GM12878 (cell line): ENCODE results near the gene BOD1L2.

Experiments used
- EP300 ChIP-seq, 2 experiments: fragments of 150-350 bp in 1 of 2; IDR thresholded peaks; 2 replicates each; pipeline ENCODE4 v1.6.1; 2011 to 2012; ENCODE audit warnings: low read depth in 2 of 2, low read length in 2 of 2, borderline replicate concordance in 1 of 2, improper control_type of control experiment in 1 of 2, inconsistent platforms in 1 of 2; ENCODE audit not compliant: control insufficient read depth in 1 of 2
- NRF1 ChIP-seq: conservative IDR thresholded peaks from 2 replicates; pipeline ENCODE4 v1.6.1; 2011; ENCODE audit warnings: mild to moderate bottlenecking, low read depth, low read length, improper control_type of control experiment
- POLR2A ChIP-seq: IDR thresholded peaks from 2 replicates; pipeline ENCODE4 v1.6.1; 2011; ENCODE audit warnings: low read depth, mild to moderate bottlenecking, low read length
- TF ChIP-seq, protein P1 (sequence below): fragments of 450-650 bp; IDR thresholded peaks from 2 replicates; pipeline ENCODE4 v1.6.1; 2017; ENCODE audit warnings: mild to moderate bottlenecking
- TF ChIP-seq, protein P2 (sequence below): IDR thresholded peaks from 2 replicates; pipeline ENCODE4 v1.6.1; 2012; ENCODE audit warnings: mild to moderate bottlenecking, low read depth, low read length
- TF ChIP-seq, protein P3 (sequence below): IDR thresholded peaks from 2 replicates; pipeline ENCODE4 v1.6.1; 2011; ENCODE audit warnings: borderline replicate concordance, low read depth, mild to moderate bottlenecking, moderate library complexity, mixed read lengths, low read length; ENCODE audit not compliant: insufficient read depth; ENCODE audit errors: extremely low read length
- TF ChIP-seq, protein P4 (sequence below), 3 experiments: IDR thresholded peaks in 2 of 3; conservative IDR thresholded peaks in 1 of 3; 2 replicates each; pipeline ENCODE4 v1.5.1; 2011; ENCODE audit warnings: low read depth in 3 of 3, low read length in 3 of 3, mild to moderate bottlenecking in 3 of 3, control low read depth in 2 of 3, moderate library complexity in 2 of 3, inconsistent platforms in 1 of 3, mixed read lengths in 1 of 3; ENCODE audit not compliant: control insufficient read depth in 2 of 3, insufficient read depth in 1 of 3; ENCODE audit errors: extremely low read depth in 1 of 3
- TF ChIP-seq, protein P5 (sequence below): fragments of 450-650 bp; conservative IDR thresholded peaks from 2 replicates; pipeline ENCODE4 v1.6.1; 2017; ENCODE audit warnings: mild to moderate bottlenecking, moderate library complexity

DNA sequence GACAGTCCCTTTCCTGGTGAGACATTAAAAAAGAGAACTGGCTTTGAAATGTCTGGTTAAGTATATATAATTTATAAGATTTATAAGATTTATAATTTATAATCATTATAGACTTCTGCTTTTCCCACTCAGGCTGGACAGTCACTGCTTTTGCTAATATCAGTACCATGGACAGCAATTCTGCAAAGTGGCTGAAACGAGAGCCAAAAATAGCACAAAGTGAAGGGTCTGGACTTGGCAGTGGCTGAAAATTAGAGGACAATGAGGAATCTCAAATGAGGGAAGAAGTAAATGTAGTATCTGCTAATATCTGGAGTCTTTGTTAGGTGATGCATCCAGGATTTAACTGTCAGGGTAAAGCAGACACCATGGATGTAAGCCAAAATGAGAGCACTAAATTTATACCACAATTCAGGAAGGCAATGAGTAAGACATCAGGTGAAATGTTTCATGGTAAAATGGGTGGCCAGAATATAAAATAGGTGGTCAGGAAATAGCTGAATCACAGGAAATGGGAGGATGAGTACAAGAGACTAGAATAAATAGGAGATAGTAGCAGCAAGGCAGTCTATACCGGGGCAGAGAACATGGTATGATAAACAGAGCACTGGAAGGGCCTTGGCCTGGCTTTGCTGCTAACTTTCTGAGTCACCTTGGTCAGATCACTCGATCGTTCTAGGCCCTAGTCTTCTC, 39.6 kb upstream of the BOD1L2 start:
- TF ChIP-seq, protein P1, sequence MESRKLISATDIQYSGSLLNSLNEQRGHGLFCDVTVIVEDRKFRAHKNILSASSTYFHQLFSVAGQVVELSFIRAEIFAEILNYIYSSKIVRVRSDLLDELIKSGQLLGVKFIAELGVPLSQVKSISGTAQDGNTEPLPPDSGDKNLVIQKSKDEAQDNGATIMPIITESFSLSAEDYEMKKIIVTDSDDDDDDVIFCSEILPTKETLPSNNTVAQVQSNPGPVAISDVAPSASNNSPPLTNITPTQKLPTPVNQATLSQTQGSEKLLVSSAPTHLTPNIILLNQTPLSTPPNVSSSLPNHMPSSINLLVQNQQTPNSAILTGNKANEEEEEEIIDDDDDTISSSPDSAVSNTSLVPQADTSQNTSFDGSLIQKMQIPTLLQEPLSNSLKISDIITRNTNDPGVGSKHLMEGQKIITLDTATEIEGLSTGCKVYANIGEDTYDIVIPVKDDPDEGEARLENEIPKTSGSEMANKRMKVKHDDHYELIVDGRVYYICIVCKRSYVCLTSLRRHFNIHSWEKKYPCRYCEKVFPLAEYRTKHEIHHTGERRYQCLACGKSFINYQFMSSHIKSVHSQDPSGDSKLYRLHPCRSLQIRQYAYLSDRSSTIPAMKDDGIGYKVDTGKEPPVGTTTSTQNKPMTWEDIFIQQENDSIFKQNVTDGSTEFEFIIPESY, result no peak
- TF ChIP-seq, protein P2, sequence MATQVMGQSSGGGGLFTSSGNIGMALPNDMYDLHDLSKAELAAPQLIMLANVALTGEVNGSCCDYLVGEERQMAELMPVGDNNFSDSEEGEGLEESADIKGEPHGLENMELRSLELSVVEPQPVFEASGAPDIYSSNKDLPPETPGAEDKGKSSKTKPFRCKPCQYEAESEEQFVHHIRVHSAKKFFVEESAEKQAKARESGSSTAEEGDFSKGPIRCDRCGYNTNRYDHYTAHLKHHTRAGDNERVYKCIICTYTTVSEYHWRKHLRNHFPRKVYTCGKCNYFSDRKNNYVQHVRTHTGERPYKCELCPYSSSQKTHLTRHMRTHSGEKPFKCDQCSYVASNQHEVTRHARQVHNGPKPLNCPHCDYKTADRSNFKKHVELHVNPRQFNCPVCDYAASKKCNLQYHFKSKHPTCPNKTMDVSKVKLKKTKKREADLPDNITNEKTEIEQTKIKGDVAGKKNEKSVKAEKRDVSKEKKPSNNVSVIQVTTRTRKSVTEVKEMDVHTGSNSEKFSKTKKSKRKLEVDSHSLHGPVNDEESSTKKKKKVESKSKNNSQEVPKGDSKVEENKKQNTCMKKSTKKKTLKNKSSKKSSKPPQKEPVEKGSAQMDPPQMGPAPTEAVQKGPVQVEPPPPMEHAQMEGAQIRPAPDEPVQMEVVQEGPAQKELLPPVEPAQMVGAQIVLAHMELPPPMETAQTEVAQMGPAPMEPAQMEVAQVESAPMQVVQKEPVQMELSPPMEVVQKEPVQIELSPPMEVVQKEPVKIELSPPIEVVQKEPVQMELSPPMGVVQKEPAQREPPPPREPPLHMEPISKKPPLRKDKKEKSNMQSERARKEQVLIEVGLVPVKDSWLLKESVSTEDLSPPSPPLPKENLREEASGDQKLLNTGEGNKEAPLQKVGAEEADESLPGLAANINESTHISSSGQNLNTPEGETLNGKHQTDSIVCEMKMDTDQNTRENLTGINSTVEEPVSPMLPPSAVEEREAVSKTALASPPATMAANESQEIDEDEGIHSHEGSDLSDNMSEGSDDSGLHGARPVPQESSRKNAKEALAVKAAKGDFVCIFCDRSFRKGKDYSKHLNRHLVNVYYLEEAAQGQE, result peak; percentile 95
- TF ChIP-seq NRF1, result no peak
- TF ChIP-seq, protein P3, sequence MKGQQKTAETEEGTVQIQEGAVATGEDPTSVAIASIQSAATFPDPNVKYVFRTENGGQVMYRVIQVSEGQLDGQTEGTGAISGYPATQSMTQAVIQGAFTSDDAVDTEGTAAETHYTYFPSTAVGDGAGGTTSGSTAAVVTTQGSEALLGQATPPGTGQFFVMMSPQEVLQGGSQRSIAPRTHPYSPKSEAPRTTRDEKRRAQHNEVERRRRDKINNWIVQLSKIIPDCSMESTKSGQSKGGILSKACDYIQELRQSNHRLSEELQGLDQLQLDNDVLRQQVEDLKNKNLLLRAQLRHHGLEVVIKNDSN, result no peak
- no peak for TF ChIP-seq POLR2A
- TF ChIP-seq, protein P4, sequence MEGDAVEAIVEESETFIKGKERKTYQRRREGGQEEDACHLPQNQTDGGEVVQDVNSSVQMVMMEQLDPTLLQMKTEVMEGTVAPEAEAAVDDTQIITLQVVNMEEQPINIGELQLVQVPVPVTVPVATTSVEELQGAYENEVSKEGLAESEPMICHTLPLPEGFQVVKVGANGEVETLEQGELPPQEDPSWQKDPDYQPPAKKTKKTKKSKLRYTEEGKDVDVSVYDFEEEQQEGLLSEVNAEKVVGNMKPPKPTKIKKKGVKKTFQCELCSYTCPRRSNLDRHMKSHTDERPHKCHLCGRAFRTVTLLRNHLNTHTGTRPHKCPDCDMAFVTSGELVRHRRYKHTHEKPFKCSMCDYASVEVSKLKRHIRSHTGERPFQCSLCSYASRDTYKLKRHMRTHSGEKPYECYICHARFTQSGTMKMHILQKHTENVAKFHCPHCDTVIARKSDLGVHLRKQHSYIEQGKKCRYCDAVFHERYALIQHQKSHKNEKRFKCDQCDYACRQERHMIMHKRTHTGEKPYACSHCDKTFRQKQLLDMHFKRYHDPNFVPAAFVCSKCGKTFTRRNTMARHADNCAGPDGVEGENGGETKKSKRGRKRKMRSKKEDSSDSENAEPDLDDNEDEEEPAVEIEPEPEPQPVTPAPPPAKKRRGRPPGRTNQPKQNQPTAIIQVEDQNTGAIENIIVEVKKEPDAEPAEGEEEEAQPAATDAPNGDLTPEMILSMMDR (IDR thresholded peaks at IDR 0.05 in 2 of 3, conservative IDR thresholded peaks at IDR 0.05 in 1 of 3; ENCODE audit: control insufficient read depth in 2 of 3, extremely low read depth in 1 of 3, insufficient read depth in 1 of 3, low read depth in 3 of 3, low read length in 3 of 3), result no peak
- no peak for TF ChIP-seq EP300 (IDR thresholded peaks at IDR 0.05; ENCODE audit: borderline replicate concordance in 1 of 2, control insufficient read depth in 1 of 2, low read depth in 2 of 2, low read length in 2 of 2)
- TF ChIP-seq, protein P5, sequence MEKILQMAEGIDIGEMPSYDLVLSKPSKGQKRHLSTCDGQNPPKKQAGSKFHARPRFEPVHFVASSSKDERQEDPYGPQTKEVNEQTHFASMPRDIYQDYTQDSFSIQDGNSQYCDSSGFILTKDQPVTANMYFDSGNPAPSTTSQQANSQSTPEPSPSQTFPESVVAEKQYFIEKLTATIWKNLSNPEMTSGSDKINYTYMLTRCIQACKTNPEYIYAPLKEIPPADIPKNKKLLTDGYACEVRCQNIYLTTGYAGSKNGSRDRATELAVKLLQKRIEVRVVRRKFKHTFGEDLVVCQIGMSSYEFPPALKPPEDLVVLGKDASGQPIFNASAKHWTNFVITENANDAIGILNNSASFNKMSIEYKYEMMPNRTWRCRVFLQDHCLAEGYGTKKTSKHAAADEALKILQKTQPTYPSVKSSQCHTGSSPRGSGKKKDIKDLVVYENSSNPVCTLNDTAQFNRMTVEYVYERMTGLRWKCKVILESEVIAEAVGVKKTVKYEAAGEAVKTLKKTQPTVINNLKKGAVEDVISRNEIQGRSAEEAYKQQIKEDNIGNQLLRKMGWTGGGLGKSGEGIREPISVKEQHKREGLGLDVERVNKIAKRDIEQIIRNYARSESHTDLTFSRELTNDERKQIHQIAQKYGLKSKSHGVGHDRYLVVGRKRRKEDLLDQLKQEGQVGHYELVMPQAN, result no peak
